ENCODE measurements around the gene MAPKAPK2.

Gene MAPKAPK2

GRCh38 chr1:206660136-206660535, 24.6 kb upstream of the MAPKAPK2 start:
- no peaks in the 10 kb centered on the region for H3K79me2 ChIP-seq (ENCODE audit: low read length)
- H2AFZ ChIP-seq (ENCODE audit: low read length): no peak overlapping the region
- no peak overlapping the region for H3K4me2 ChIP-seq (ENCODE audit: low read depth, low read length)

DNA sequence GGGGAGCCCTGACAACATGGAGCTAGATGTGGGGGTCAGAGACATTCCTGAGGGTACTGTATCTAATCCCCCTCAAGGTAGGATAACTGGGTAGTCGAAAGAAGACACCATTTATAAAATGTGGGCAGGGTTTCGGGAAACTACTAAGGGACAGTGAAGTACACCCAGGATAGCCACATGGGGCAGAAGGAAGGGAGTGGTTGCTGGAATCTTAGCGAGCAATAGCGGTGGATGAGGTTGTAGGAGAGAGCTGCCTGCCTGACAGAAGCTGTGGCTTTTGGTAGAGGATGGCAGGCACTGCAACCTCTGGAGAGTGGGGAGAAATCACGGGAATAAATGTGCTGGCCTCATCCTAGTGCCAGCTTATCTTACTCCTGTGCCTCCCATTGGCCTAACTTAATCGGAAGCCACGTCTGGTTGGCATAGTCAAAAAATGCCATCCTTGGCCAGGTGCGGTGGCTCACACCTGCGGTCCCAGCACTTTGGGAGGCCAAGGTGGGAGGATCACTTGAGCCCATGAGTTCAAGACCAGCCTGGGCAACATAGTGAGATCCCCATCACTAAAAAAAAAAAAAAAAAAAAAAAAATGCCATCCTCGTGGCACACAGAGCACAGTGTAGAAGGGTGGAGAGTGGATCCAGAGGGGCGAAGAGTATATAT, 23.4 kb upstream of the MAPKAPK2 start:
- Histone ChIP-seq H3K27ac (ENCODE audit: low read length) (no peak overlapping the region), H3K9ac (ENCODE audit: low read length) (no peak overlapping the region), H3K9me3 (replicated peaks; ENCODE audit: insufficient read depth, low read length) (no peaks in the 10 kb centered on the region), H3K4me3 (ENCODE audit: low read length) (no peak overlapping the region), H3K79me2 (ENCODE audit: low read length) (no peaks in the 10 kb centered on the region), H3K27me3 (replicated peaks; ENCODE audit: insufficient read depth, low read length) (0 out of 2 replicates have a peak, but pooled peaks cover 11% of the 10 kb centered on the region), H3K4me1 (ENCODE audit: low read length) (peaks cover 17% of the 10 kb centered on the region), H2AFZ (ENCODE audit: low read length) (no peak overlapping the region), H4K20me1 (ENCODE audit: insufficient read depth, low read length) (no peaks in the 10 kb centered on the region), H3K9me2 (replicated peaks; ENCODE audit: insufficient read depth, low read length) (no peaks in the 10 kb centered on the region), H3F3A (ENCODE audit: insufficient read depth, low read length) (no peaks in the 10 kb centered on the region), H3K36me3 (replicated peaks; ENCODE audit: insufficient read depth, low read length) (no peaks in the 10 kb centered on the region), H3K4me2 (ENCODE audit: low read depth, low read length) (no peak overlapping the region)
- TF ChIP-seq EZH2phosphoT487 (IDR thresholded peaks at IDR 0.05; ENCODE audit: low read length) (no peak), CTCF (IDR thresholded peaks at IDR 0.05; ENCODE audit: low read length) (no peak), EZH2 (optimal IDR thresholded peaks at IDR 0.05; ENCODE audit: low read depth, low read length) (no peak)
- DNase-seq: no peak

More at GRCh38 chr1:206660136-206660535, 24.6 kb upstream of the MAPKAPK2 start:
- DNase-seq: no peak
- H3K9me3 ChIP-seq (replicated peaks; ENCODE audit: insufficient read depth, low read length): no peaks in the 10 kb centered on the region
- H3K27ac ChIP-seq (ENCODE audit: low read length): no peak overlapping the region
- no peaks in the 10 kb centered on the region for H3K9me2 ChIP-seq (replicated peaks; ENCODE audit: insufficient read depth, low read length)
- H3K4me3 ChIP-seq (ENCODE audit: low read length): no peak overlapping the region
- TF ChIP-seq CTCF (IDR thresholded peaks at IDR 0.05; ENCODE audit: low read length): no peak
- TF ChIP-seq EZH2phosphoT487 (IDR thresholded peaks at IDR 0.05; ENCODE audit: low read length): no peak
- TF ChIP-seq EZH2 (optimal IDR thresholded peaks at IDR 0.05; ENCODE audit: low read depth, low read length): no peak
- H3K9ac ChIP-seq (ENCODE audit: low read length): no peak overlapping the region
- 0 out of 2 replicates have a peak, but pooled peaks cover 11% of the 10 kb centered on the region for H3K27me3 ChIP-seq (replicated peaks; ENCODE audit: insufficient read depth, low read length)
- H3F3A ChIP-seq (ENCODE audit: insufficient read depth, low read length): no peaks in the 10 kb centered on the region
- H3K36me3 ChIP-seq (replicated peaks; ENCODE audit: insufficient read depth, low read length): no peaks in the 10 kb centered on the region
- peaks cover 17% of the 10 kb centered on the region for H3K4me1 ChIP-seq (ENCODE audit: low read length)
- H4K20me1 ChIP-seq (ENCODE audit: insufficient read depth, low read length): no peaks in the 10 kb centered on the region

- no peak for TF ChIP-seq CTCF (IDR thresholded peaks at IDR 0.05; ENCODE audit: low read length)
- no peak for TF ChIP-seq EZH2 (optimal IDR thresholded peaks at IDR 0.05; ENCODE audit: low read depth, low read length)
- TF ChIP-seq EZH2phosphoT487 (IDR thresholded peaks at IDR 0.05; ENCODE audit: low read length): no peak
- no peaks in the 10 kb centered on the region for H3K9me3 ChIP-seq (replicated peaks; ENCODE audit: insufficient read depth, low read length)
- 0 out of 2 replicates have a peak, but pooled peaks cover 7% of the 10 kb centered on the region for H3K27me3 ChIP-seq (replicated peaks; ENCODE audit: insufficient read depth, low read length)
- no peak overlapping the region for H3K9ac ChIP-seq (ENCODE audit: low read length)
- no peaks in the 10 kb centered on the region for H3K79me2 ChIP-seq (ENCODE audit: low read length)
- H3K4me3 ChIP-seq (ENCODE audit: low read length): no peak overlapping the region
- no peak overlapping the region for H3K4me2 ChIP-seq (ENCODE audit: low read depth, low read length)
- no peak overlapping the region for H3K27ac ChIP-seq (ENCODE audit: low read length)
- H3K9me2 ChIP-seq (replicated peaks; ENCODE audit: insufficient read depth, low read length): no peaks in the 10 kb centered on the region
- H3K4me1 ChIP-seq (ENCODE audit: low read length): peaks cover 17% of the 10 kb centered on the region
- no peaks in the 10 kb centered on the region for H3K36me3 ChIP-seq (replicated peaks; ENCODE audit: insufficient read depth, low read length)
- DNase-seq: no peak
- H4K20me1 ChIP-seq (ENCODE audit: insufficient read depth, low read length): no peaks in the 10 kb centered on the region
- no peaks in the 10 kb centered on the region for H3F3A ChIP-seq (ENCODE audit: insufficient read depth, low read length)
- no peak overlapping the region for H2AFZ ChIP-seq (ENCODE audit: low read length)
These were observed 22.2 kb upstream of the MAPKAPK2 start for GRCh38 chr1:206662396-206663092.

Measured in MM.1S (cell line).